Thyroid gland (tissue), 4 donors: ENCODE results near the gene TRIM8. TPM values are rescaled to one million over a fixed set of nuclear protein-coding genes. Genes with fewer than 3 reads are reported as not detected.

Experiments used
- DNase-seq, 2 donors: peaks; one replicate each; pipeline ENCODE4 v3.0.0-alpha.2; 2019
- H3K27ac ChIP-seq, 3 donors: fragments of 200-600 bp; sonication (generic); 1 replicate in 2 of 3; 2 replicates in 1 of 3; pipeline ENCODE4 v1.5.1; 2016 to 2019; ENCODE audit warnings: mild to moderate bottlenecking in 1 of 3, moderate library complexity in 1 of 3
- H3K27me3 ChIP-seq: fragments of 200-600 bp; sonication (generic); one replicate; pipeline ENCODE4 v1.5.1; 2019
- H3K36me3 ChIP-seq, 2 donors: fragments of 200-600 bp; sonication (generic); one replicate each; pipeline ENCODE4 v1.5.1; 2016 to 2019
- H3K4me1 ChIP-seq, 2 donors: fragments of 200-600 bp; sonication (generic); one replicate each; pipeline ENCODE4 v1.5.1; 2017 to 2019
- H3K4me3 ChIP-seq, 3 donors: fragments of 200-600 bp; sonication (generic); replicated peaks in 1 of 3; 1 replicate in 2 of 3; 2 replicates in 1 of 3; pipeline ENCODE4 v1.5.1; 2016; ENCODE audit warnings: mild to moderate bottlenecking in 1 of 3
- H3K9me3 ChIP-seq: fragments of 200-600 bp; sonication (generic); one replicate; pipeline ENCODE4 v1.5.1; 2017
- CTCF ChIP-seq, 6 experiments: fragments of 200-600 bp in 3 of 6; fragments of 450-650 bp in 3 of 6; sonication (generic) in 3 of 6; IDR thresholded peaks; one replicate each; pipeline ENCODE4 v1.5.1; 2016 to 2019; ENCODE audit warnings: antibody characterized with exemption in 6 of 6, mild to moderate bottlenecking in 2 of 6, inconsistent platforms in 1 of 6, moderate library complexity in 1 of 6
- POLR2A ChIP-seq, 2 donors: fragments of 450-650 bp; IDR thresholded peaks; one replicate each; pipeline ENCODE4 v1.6.1; 2017; ENCODE audit warnings: antibody characterized with exemption in 2 of 2, mild to moderate bottlenecking in 2 of 2, moderate library complexity in 1 of 2
- WGBS, 2 donors: methylation state at CpG; one replicate each; pipeline ENCODE4 v1.1.5; 2017; 5-methylcytosine and 5-hydroxymethylcytosine counted together
- intact Hi-C: fragments of 100-400 bp; cut with DNase I; formaldehyde crosslinking; loops from one replicate; pipeline ENCODE4 v1.15.1; 2023
- total RNA-seq, 4 donors: library from RNA; depleted of rRNA; stranded (reverse); fragments of >200 nt; gene quantifications; one replicate each; pipeline ENCODE4 v1.2.3, GENCODE V29; 2016

The TRIM8 gene
- total RNA-seq, 4 donors from 2014 or later: 138 to 187 (median 162) TPM

DNA sequence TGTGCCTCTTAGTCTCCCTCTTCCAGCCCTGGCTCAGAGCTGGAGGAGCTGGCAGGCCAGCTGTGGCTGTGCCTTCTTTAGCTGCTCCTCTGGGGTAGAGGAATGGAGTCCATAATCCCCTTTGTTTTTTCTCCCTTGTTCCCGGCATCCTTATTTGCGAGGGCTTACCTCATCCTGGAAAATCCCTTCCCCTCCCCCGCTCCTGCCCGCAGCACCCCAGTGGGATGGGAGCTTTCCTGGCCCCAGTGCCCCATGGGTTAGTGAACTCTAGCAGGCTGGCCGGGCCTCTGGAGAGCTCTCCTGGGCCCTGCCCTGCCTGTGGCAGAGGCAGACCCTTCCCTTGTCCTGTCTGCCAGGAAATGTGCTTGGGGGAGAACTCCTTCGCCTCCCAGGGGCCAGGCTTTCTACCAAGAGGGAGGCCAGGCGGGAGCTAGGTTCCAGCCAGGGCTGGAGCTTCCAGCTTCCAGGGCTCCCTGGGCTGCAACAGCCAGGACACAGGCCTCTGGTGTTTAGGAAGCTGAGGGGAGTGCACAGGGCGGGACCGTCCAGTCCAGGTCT, 16.5 kb upstream of the TRIM8 start:
- TF ChIP-seq CTCF (IDR thresholded peaks at IDR 0.05): no peak
- no peak for TF ChIP-seq POLR2A (IDR thresholded peaks at IDR 0.05)
- peaks cover 20 to 58% of the 10 kb centered on the region in 2 donors for H3K4me1 ChIP-seq
- no peak overlapping the region for H3K4me3 ChIP-seq
- 37 to 58% methylated on average over 5 to 8 of the region's 9 CpGs for WGBS, 2 donors
- H3K27me3 ChIP-seq: no peaks in the 10 kb centered on the region
- DNase-seq: peak; percentile 33 to 45
- no peaks in the 10 kb centered on the region for H3K36me3 ChIP-seq
- H3K9me3 ChIP-seq: no peaks in the 10 kb centered on the region
- intact Hi-C loops: no loop called here
- H3K27ac ChIP-seq: peak overlapping the region; percentile 61 to 79 (median 63)

DNA sequence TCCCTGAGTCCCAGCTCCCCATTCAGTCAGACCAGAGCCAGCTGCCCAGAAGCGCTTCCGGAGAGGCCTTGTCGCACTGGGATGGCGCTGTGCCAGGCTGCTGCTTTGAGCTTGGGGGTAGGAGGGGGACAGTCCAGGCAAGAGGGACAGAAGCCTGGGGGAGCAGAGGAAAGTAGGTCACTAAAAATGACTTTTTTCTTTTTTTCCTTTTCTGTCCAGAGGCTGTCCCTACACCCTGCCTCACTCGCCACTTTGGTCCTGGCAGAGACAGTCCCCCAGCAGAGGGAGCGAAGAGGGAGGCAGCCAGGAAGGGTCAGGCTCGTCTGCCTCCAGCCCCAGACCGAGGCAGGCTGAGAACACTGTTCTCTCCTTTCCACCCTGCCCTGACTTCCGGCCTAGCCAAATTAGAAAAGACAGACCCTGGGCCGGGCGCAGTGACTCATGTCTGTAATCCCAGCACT, 15.8 kb upstream of the TRIM8 start:
- no peaks in the 10 kb centered on the region for H3K27me3 ChIP-seq
- H3K9me3 ChIP-seq: no peaks in the 10 kb centered on the region
- H3K4me1 ChIP-seq: peaks cover 20 to 64% of the 10 kb centered on the region in 2 donors
- 48 to 50% methylated on average over 10 to 11 of the region's 11 CpGs for WGBS, 2 donors
- intact Hi-C loops: no loop called here
- peak overlapping the region; percentile 61 to 79 (median 63) for H3K27ac ChIP-seq
- no peak for TF ChIP-seq CTCF (IDR thresholded peaks at IDR 0.05)
- no peak for TF ChIP-seq POLR2A (IDR thresholded peaks at IDR 0.05)
- peak; percentile 77 to 87 for DNase-seq
- H3K4me3 ChIP-seq: no peak overlapping the region
- no peaks in the 10 kb centered on the region for H3K36me3 ChIP-seq

DNA sequence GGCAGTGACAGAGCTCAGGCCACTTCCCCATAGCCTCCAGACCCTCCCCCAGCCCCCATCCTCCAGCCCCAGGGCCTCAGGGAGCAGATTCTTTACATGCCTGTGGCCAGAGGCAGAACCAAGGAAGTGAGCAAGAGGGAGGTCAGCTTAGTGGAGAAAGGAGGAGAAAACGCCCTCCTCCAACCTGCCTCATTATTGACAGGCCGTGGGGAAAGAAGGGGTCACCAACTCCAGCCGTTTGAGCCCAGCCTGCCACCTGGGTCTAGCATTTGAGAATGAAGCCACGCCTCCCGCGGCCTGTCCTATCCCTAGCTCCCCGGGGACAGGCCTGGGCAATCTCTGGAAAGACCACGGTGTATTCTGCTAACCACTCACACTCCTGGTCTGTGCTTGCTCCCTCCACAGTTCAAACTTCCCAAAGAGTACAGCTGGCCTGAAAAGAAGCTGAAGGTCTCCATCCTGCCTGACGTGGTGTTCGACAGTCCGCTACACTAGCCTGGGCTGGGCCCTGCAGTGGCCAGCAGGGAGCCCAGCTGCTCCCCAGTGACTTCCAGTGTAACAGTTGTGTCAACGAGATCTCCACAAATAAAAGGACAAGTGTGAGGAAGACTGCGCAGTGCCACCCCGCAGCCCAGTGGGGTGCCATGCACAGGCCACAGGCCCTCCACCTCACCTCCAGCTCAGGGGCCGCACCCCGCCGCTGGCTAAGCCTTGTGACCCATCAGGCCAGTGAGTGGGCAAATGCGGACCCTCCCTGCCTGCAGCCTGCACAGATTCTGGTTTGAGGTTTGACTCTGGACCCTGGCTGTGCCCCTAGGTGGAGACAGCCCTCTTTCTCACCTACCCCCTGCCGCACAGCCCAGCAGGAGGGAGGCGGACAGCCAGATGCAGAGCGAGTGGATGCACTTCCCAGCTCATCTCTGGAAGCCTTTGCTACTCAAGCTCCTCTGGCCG, 14.3 kb upstream of the TRIM8 start:
- peak overlapping the region in 2 of 3 donors; percentile 39 to 41 for H3K27ac ChIP-seq
- H3K36me3 ChIP-seq: no peaks in the 10 kb centered on the region
- H3K4me1 ChIP-seq: peaks cover 20 to 67% of the 10 kb centered on the region in 2 donors
- no peaks in the 10 kb centered on the region for H3K9me3 ChIP-seq
- no peak overlapping the region for H3K4me3 ChIP-seq
- intact Hi-C loops: no loop called here
- TF ChIP-seq CTCF (IDR thresholded peaks at IDR 0.05): no peak
- peak in 1 of 2 donors; percentile 14 for TF ChIP-seq POLR2A (IDR thresholded peaks at IDR 0.05)
- no peaks in the 10 kb centered on the region for H3K27me3 ChIP-seq
- DNase-seq: peak; percentile 53 to 56
- WGBS, 2 donors: 63 to 67% methylated on average over 14 to 22 of the region's 22 CpGs

DNA sequence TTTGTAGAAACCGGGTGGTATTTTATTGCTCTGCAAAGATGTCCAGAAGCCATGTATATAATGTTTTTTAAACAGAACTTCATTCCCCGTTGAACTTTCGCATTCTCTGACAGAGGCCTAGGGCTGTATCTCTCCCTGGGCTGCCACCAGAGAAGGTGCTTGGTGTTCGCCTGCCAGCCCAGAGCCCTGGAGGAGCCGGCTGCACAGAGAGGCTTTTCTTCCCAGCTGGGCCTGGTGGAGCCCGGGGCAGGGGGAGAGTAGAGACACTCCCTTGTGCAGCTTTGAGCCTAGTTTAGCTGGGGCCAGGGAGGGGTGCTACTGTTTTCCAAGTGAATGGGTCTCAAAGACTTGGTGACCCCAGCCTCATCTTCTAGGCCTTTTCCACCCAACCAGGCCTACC, 13.6 kb upstream of the TRIM8 start:
- H3K4me1 ChIP-seq: peaks cover 20 to 60% of the 10 kb centered on the region in 2 donors

More for the DNA sequence above, 13.6 kb upstream of the TRIM8 start:
- intact Hi-C loops: no loop called here
- no peak for TF ChIP-seq POLR2A (IDR thresholded peaks at IDR 0.05)
- TF ChIP-seq CTCF (IDR thresholded peaks at IDR 0.05): no peak
- H3K27ac ChIP-seq: no peak overlapping the region
- DNase-seq: no peak
- no peaks in the 10 kb centered on the region for H3K9me3 ChIP-seq
- H3K36me3 ChIP-seq: no peaks in the 10 kb centered on the region
- H3K4me3 ChIP-seq: no peak overlapping the region
- 76 to 82% methylated on average over 6 of the region's 6 CpGs for WGBS, 2 donors
- H3K27me3 ChIP-seq: no peaks in the 10 kb centered on the region
